Adrenal gland (tissue), 12 donors: Measurements from ENCODE around the gene HIVEP1. TPM values are rescaled to one million over a fixed set of nuclear protein-coding genes. Genes with fewer than 3 reads are reported as not detected.
A peak's percentile ranks its signal among the peaks of the same experiment; 100 is the strongest.

ENCODE experiments used
- DNase-seq, 7 donors: peaks; one replicate each; pipeline ENCODE4 v3.0.0-alpha.2; 2019 to 2020
- H3K27ac ChIP-seq, 5 donors: fragments of 200-600 bp; sonication (generic) in 4 of 5; 1 replicate in 3 of 5; 2 replicates in 2 of 5; pipeline versions ENCODE4 v1.5.1 to v1.8.0; 2016 to 2020; ENCODE audit warnings: mild to moderate bottlenecking in 1 of 5
- H3K27me3 ChIP-seq: fragments of 200-600 bp; 2 replicates; pipeline ENCODE4 v1.8.0; 2021
- H3K36me3 ChIP-seq, 2 donors: fragments of 200-600 bp; replicated peaks in 1 of 2; 1 replicate in 1 of 2; 2 replicates in 1 of 2; pipeline versions ENCODE4 v1.5.1 to v1.8.0; 2018 to 2022
- H3K4me1 ChIP-seq, 2 donors: fragments of 200-600 bp; replicated peaks in 1 of 2; 1 replicate in 1 of 2; 2 replicates in 1 of 2; pipeline versions ENCODE4 v1.5.1 to v1.8.0; 2018 to 2021
- H3K4me3 ChIP-seq, 4 donors: fragments of 200-600 bp; sonication (generic) in 3 of 4; one replicate each; pipeline ENCODE4 v1.5.1; 2016 to 2018
- H3K9me3 ChIP-seq, 3 donors: fragments of 200-600 bp; sonication (generic) in 1 of 3; replicated peaks in 1 of 3; 1 replicate in 2 of 3; 2 replicates in 1 of 3; pipeline versions ENCODE4 v1.5.1 to v1.8.0; 2016 to 2021
- POLR2A ChIP-seq, 2 donors: fragments of 450-650 bp; IDR thresholded peaks; one replicate each; pipeline ENCODE4 v1.6.1; 2017; ENCODE audit warnings: antibody characterized with exemption in 2 of 2, mild to moderate bottlenecking in 2 of 2, moderate library complexity in 1 of 2
- WGBS, 4 donors: extraction: QIAGEN DNeasy Blood & Tissue Kit in 2 of 4; methylation state at CpG; one replicate each; pipeline versions ENCODE4 v1.1.5 to v1.1.7; 2013 to 2017; 5-methylcytosine and 5-hydroxymethylcytosine counted together
- intact Hi-C, 2 donors: fragments of 100-400 bp; cut with DNase I; formaldehyde crosslinking; loops; one replicate each; pipeline versions ENCODE4 v1.14.1 to v1.15.0; 2022 to 2023
- polyA plus RNA-seq, 3 donors: library from polyadenylated mRNA; stranded (reverse); fragments of 200-250 nt in 2 of 3; fragments of 350-450 nt in 1 of 3; fragmentation: Illumina TruSeq in 1 of 3; extraction: RNeasy Lipid Tissue Mini Kit (QIAGEN cat#74804) in 1 of 3; gene quantifications; one replicate each; pipeline ENCODE4 v1.2.3, GENCODE V29; 2013 to 2014
- total RNA-seq, 9 donors: library from RNA; depleted of rRNA in 4 of 9; stranded (reverse); fragments of >200 nt in 4 of 9; fragments of 120-200 nt in 1 of 9; fragmentation: NEBNext Ultra II Directional in 1 of 9; extraction: Animal tissue kit (Norgen Biotek cat#: 25700) in 1 of 9; gene quantifications; one replicate each; pipeline versions ENCODE4 v1.1.0 to v1.2.4, GENCODE V29; 2013 to 2023
- TF ChIP-seq, protein P1 (sequence below), 6 experiments: fragments of 450-650 bp in 4 of 6; fragments of 200-600 bp in 2 of 6; sonication (generic) in 1 of 6; IDR thresholded peaks; 1 replicate in 5 of 6; 2 replicates in 1 of 6; pipeline versions ENCODE4 v1.5.1 to v1.8.0; 2016 to 2021; ENCODE audit warnings: antibody characterized with exemption in 6 of 6, mild to moderate bottlenecking in 2 of 6, moderate library complexity in 1 of 6
- donor health status: healthy with polysubstance abuse.
- donor health status: Bipolar disorder and iron deficiency.
- donor health status: DM: yes; HTN: yes; CAD: no.
- donor health status: DM: no; HTN: no; CAD: no.
- donor health status: DM: no; HTN: no; CAD: no.
- donor health status: DM: yes; HTN: yes; CAD: no.

HIVEP1 gene
- total and polyA plus RNA-seq, 12 donors = 3.6 to 22.3 (median 11.9) TPM

DNA sequence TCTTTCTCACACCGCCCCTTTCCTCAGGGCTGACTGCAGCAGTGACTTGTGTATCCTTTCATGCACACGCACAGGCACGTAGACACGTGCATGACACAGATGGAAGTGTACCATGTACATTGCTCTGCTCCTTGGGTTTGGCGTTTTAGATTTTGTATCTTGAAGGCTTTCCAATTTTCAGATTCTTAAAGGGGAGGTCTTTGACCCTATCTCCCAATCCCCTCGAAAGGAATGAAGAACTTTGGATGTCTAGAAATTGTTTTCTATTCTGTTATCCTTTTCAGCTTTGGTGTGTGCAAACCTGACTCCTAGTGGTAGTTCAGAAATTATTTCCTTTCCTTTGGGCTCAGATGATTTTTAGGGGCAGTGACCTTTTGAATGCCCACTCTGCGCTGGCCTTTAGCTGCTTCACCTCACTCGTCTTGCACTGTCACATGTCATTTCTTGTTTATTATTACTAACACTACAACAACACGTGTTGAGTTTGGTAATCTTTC, 63.0 kb downstream of the HIVEP1 start:
- TF ChIP-seq POLR2A (IDR thresholded peaks at IDR 0.05) = no peak
- TF ChIP-seq, protein P1, sequence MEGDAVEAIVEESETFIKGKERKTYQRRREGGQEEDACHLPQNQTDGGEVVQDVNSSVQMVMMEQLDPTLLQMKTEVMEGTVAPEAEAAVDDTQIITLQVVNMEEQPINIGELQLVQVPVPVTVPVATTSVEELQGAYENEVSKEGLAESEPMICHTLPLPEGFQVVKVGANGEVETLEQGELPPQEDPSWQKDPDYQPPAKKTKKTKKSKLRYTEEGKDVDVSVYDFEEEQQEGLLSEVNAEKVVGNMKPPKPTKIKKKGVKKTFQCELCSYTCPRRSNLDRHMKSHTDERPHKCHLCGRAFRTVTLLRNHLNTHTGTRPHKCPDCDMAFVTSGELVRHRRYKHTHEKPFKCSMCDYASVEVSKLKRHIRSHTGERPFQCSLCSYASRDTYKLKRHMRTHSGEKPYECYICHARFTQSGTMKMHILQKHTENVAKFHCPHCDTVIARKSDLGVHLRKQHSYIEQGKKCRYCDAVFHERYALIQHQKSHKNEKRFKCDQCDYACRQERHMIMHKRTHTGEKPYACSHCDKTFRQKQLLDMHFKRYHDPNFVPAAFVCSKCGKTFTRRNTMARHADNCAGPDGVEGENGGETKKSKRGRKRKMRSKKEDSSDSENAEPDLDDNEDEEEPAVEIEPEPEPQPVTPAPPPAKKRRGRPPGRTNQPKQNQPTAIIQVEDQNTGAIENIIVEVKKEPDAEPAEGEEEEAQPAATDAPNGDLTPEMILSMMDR (IDR thresholded peaks at IDR 0.05) = peak in 5 of 6 experiments; percentile 17 to 49 (median 33)
- 67 to 72% (median 69%) methylated on average over 9 of the region's 9 CpGs for WGBS, 4 donors
- no peaks in the 10 kb centered on the region for H3K9me3 ChIP-seq
- no peaks in the 10 kb centered on the region for H3K36me3 ChIP-seq
- intact Hi-C loops = no loop called here
- no peak overlapping the region for H3K4me3 ChIP-seq
- H3K4me1 ChIP-seq = no peaks in the 10 kb centered on the region
- no peak for DNase-seq
- no peaks in the 10 kb centered on the region for H3K27me3 ChIP-seq
- H3K27ac ChIP-seq = no peak overlapping the region

DNA sequence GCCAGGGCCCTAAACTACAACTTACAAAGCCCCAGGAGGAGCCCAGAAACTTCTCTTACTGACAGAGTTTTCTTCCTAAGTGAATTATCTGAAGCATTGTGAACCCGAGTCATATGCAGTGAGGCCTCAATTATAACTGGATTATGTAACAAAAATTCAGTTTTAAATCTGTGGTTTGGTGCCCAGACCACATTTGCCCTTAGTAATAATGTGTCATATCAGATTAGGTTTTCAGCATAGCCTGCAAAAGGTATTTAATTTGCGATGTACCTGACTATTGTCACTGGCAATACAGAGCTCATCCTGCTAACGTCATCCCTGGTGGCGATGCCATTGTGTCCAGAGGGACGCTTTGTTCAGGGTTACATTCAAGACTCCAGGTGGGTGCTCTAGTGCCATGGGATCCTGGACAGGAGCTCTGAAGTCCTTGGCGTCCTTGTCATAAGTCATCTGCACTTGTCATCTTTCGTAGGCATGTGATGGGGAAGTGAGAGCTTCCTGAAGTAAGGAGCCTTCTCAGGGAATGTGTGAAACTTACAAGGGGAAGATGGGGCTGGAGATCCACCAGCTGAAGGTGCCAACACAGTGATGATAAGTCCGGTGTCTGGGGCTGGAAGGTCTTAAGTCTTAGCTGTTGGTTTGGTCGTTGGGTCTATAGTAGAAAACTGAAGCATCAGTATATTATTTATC, 65.1 kb downstream of the HIVEP1 start:
- no peak overlapping the region for H3K4me3 ChIP-seq
- no peaks in the 10 kb centered on the region for H3K9me3 ChIP-seq
- intact Hi-C loops = no loop called here
- H3K27me3 ChIP-seq = no peaks in the 10 kb centered on the region
- H3K4me1 ChIP-seq = no peaks in the 10 kb centered on the region
- DNase-seq = peak in 1 of 7 donors; percentile 80
- H3K36me3 ChIP-seq = no peaks in the 10 kb centered on the region
- TF ChIP-seq, protein P1 (IDR thresholded peaks at IDR 0.05) = no peak
- TF ChIP-seq POLR2A (IDR thresholded peaks at IDR 0.05) = no peak
- 73 to 86% (median 82%) methylated on average over 8 to 9 of the region's 9 CpGs for WGBS, 4 donors
- H3K27ac ChIP-seq = peak overlapping the region in 1 of 5 donors; percentile 14

DNA sequence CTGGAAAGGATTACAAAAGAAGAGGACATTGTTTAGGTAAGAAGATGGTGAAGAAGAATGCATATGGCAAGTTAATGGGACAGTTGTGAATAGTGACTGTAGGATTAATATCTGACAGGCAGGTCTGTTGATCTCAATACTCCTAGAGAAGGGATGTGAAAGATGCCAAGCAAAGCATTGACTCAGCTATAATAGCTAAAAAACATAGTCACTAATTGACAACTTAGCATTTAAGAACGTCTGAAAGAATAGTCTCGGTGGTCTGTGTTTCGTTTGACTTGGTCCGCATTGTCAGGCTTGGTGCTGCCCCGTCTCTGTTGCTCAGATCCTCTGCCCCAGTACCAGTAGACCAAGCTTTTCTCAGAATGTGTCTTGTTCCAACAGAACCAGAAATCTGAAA, 65.9 kb downstream of the HIVEP1 start:
- Histone ChIP-seq H3K27me3 (no peaks in the 10 kb centered on the region), H3K27ac (no peak overlapping the region), H3K4me3 (no peak overlapping the region), H3K36me3 (no peaks in the 10 kb centered on the region), H3K9me3 (no peaks in the 10 kb centered on the region), H3K4me1 (no peaks in the 10 kb centered on the region)
- intact Hi-C loops = no loop called here
- 90 to 95% (median 93%) methylated on average over 5 of the region's 5 CpGs for WGBS, 4 donors
- no peak for DNase-seq
- TF ChIP-seq, protein P1 (IDR thresholded peaks at IDR 0.05) = no peak
- TF ChIP-seq POLR2A (IDR thresholded peaks at IDR 0.05) = no peak

DNA sequence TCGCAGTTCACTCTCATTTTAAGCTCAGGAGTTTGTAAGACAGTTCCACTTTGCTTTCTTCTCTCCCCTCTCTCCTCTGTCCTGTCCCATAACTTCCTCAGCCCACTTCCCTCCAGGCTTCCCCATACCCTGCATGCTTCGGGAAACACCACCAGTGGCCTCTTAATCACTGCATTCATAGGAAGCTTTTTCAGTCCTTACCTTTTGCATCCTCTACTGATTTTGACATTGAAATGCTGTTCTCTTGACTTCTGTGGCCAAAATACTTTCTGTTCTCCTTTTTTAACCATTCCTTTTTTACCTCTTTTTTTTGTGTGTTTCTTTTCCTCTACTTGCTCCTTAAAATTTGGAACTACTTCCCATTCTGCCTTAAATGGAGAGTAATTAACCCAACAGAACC, 69.7 kb downstream of the HIVEP1 start:
- H3K27me3 ChIP-seq = no peaks in the 10 kb centered on the region
- H3K36me3 ChIP-seq = no peaks in the 10 kb centered on the region
- H3K9me3 ChIP-seq = no peaks in the 10 kb centered on the region
- WGBS, 4 donors = 35 to 76% (median 64%) methylated on average over 2 of the region's 2 CpGs
- no peak for DNase-seq
- no peak overlapping the region for H3K4me3 ChIP-seq
- H3K27ac ChIP-seq = no peak overlapping the region
- intact Hi-C loops = no loop called here
- no peaks in the 10 kb centered on the region for H3K4me1 ChIP-seq
- TF ChIP-seq POLR2A (IDR thresholded peaks at IDR 0.05) = no peak
- TF ChIP-seq, protein P1 (IDR thresholded peaks at IDR 0.05) = no peak
